ENCODE results near the gene PGP. TPM values are rescaled to one million over a fixed set of nuclear protein-coding genes. Genes with fewer than 3 reads are reported as not detected.

Gene PGP
- total RNA-seq, 2 experiments from 2014 or later = 19.8 to 20.1 TPM

- no peak for DNase-seq
- H3K27ac Mint-ChIP-seq = no peak overlapping the region
- CTCF ChIA-PET = interaction anchor here (1.0 kb wide), 1 partner anchor 31 kb away, joined by 3 read pairs; no protein-coding TSS in a partner anchor
- H3K4me1 Mint-ChIP-seq (ENCODE audit: low read depth) = no peaks in the 10 kb centered on the region
- intact Hi-C loops (cut with micrococcal nuclease) = no loop called here
- no peak for ATAC-seq
- H3K9me3 Mint-ChIP-seq = no peaks in the 10 kb centered on the region
- no peak for TF ChIP-seq CTCF (IDR thresholded peaks at IDR 0.05)
- POLR2A ChIA-PET = interaction anchor here (0.6 to 4.0 kb wide), 3 partner anchors 12 to 144 kb away, joined by 3 to 21 read pairs (median 3); partner anchors contain the start of gene TRAF7
- H3K27me3 Mint-ChIP-seq = no peaks in the 10 kb centered on the region
- peaks cover 16% of the 10 kb centered on the region for H3K36me3 Mint-ChIP-seq (ENCODE audit: low read depth)
- no peak overlapping the region for H3K4me3 Mint-ChIP-seq
Observed at GRCh38 chr16:2171601-2172178, 43.0 kb downstream of the PGP start.

- ATAC-seq (no peak), DNase-seq (no peak)
- Mint-ChIP-seq H3K27me3 (no peaks in the 10 kb centered on the region), H3K4me3 (no peak overlapping the region), H3K27ac (no peak overlapping the region), H3K4me1 (ENCODE audit: low read depth) (no peaks in the 10 kb centered on the region), H3K9me3 (no peaks in the 10 kb centered on the region), H3K36me3 (ENCODE audit: low read depth) (peaks cover 18% of the 10 kb centered on the region)
- POLR2A ChIA-PET = interaction anchor here (1.0 to 1.1 kb wide), 2 partner anchors 10 to 11 kb away, joined by 3 read pairs; no protein-coding TSS in a partner anchor
- CTCF ChIA-PET = interaction anchor here (1.0 kb wide), 1 partner anchor 30 kb away, joined by 3 read pairs; no protein-coding TSS in a partner anchor
- intact Hi-C loops (cut with micrococcal nuclease) = no loop called here
- no peak for TF ChIP-seq CTCF (IDR thresholded peaks at IDR 0.05)
Observed at GRCh38 chr16:2170587-2171435, 43.8 kb downstream of the PGP start.

- H3K9me3 Mint-ChIP-seq = no peaks in the 10 kb centered on the region
- H3K4me1 Mint-ChIP-seq (ENCODE audit: low read depth) = no peaks in the 10 kb centered on the region
- intact Hi-C loops (cut with micrococcal nuclease) = no loop called here
- peaks cover 19% of the 10 kb centered on the region for H3K36me3 Mint-ChIP-seq (ENCODE audit: low read depth)
- no peaks in the 10 kb centered on the region for H3K27me3 Mint-ChIP-seq
- no peak for TF ChIP-seq CTCF (IDR thresholded peaks at IDR 0.05)
- no peak for ATAC-seq
- CTCF ChIA-PET = no interaction called here
- no peak overlapping the region for H3K4me3 Mint-ChIP-seq
- DNase-seq = no peak
- POLR2A ChIA-PET = interaction anchor here (1.1 kb wide), 1 partner anchor 11 kb away, joined by 3 read pairs; no protein-coding TSS in a partner anchor
- no peak overlapping the region for H3K27ac Mint-ChIP-seq
Observed at GRCh38 chr16:2170080-2170479, 44.6 kb downstream of the PGP start.

- H3K27me3 Mint-ChIP-seq = no peaks in the 10 kb centered on the region
- peaks cover 15% of the 10 kb centered on the region for H3K36me3 Mint-ChIP-seq (ENCODE audit: low read depth)
- H3K27ac Mint-ChIP-seq = no peak overlapping the region
- H3K9me3 Mint-ChIP-seq = no peaks in the 10 kb centered on the region
- ATAC-seq (no peak), DNase-seq (no peak)
- intact Hi-C loops (cut with micrococcal nuclease) = no loop called here
- TF ChIP-seq CTCF (IDR thresholded peaks at IDR 0.05) = no peak
- ChIA-PET CTCF (no interaction called here), POLR2A (interaction anchor here (1.4 to 1.7 kb wide), 3 partner anchors 12 to 14 kb away, joined by 5 to 6 read pairs (median 5); partner anchors contain the start of gene TRAF7)
- no peaks in the 10 kb centered on the region for H3K4me1 Mint-ChIP-seq (ENCODE audit: low read depth)
- H3K4me3 Mint-ChIP-seq = no peak overlapping the region
Observed at GRCh38 chr16:2167068-2167638, 47.5 kb downstream of the PGP start.

Data from activated CD8-positive, alpha-beta T cell treated with anti-CD3 and anti-CD28 coated beads for 36 hours (primary cell).